Mesothelial cell of epicardium (in vitro differentiated cells): ENCODE measurements around the gene SALL1. TPM values are rescaled to one million over a fixed set of nuclear protein-coding genes. Genes with fewer than 3 reads are reported as not detected.

Experiments used
- DNase-seq, 2 experiments: peaks; one replicate each; pipeline ENCODE4 v3.0.0; 2021; ENCODE audit warnings: low spot score in 2 of 2; ENCODE audit not compliant: unreplicated experiment in 2 of 2
- H3K27ac Mint-ChIP-seq: 2 replicates; pipeline ENCODE4 v1.8.0; 2021; ENCODE audit warnings: mixed read lengths
- H3K27me3 Mint-ChIP-seq: 2 replicates; pipeline ENCODE4 v1.8.0; 2021; ENCODE audit warnings: low read depth, mixed read lengths
- H3K36me3 Mint-ChIP-seq: 2 replicates; pipeline ENCODE4 v1.8.0; 2021; ENCODE audit warnings: mixed read lengths
- H3K4me1 Mint-ChIP-seq: 2 replicates; pipeline ENCODE4 v1.8.0; 2021; ENCODE audit warnings: mixed read lengths
- H3K4me3 Mint-ChIP-seq: 2 replicates; pipeline ENCODE4 v1.8.0; 2021; ENCODE audit warnings: mild to moderate bottlenecking, moderate library complexity, mixed read lengths
- H3K9me3 Mint-ChIP-seq: 2 replicates; pipeline ENCODE4 v1.8.0; 2021; ENCODE audit warnings: mixed read lengths
- total RNA-seq: library from RNA; stranded (reverse); gene quantifications from 3 replicates; pipeline ENCODE4 v1.2.1, GENCODE V29; 2021
- TF ChIP-seq, protein P1 (sequence below): fragments of 200-600 bp; sonication (generic); IDR thresholded peaks from one replicate; pipeline ENCODE4 v1.5.0; 2021; ENCODE audit warnings: antibody characterized with exemption; ENCODE audit not compliant: unreplicated experiment

Gene SALL1
- total RNA-seq, 1 donor from 2014 or later: 1.1 TPM

DNA sequence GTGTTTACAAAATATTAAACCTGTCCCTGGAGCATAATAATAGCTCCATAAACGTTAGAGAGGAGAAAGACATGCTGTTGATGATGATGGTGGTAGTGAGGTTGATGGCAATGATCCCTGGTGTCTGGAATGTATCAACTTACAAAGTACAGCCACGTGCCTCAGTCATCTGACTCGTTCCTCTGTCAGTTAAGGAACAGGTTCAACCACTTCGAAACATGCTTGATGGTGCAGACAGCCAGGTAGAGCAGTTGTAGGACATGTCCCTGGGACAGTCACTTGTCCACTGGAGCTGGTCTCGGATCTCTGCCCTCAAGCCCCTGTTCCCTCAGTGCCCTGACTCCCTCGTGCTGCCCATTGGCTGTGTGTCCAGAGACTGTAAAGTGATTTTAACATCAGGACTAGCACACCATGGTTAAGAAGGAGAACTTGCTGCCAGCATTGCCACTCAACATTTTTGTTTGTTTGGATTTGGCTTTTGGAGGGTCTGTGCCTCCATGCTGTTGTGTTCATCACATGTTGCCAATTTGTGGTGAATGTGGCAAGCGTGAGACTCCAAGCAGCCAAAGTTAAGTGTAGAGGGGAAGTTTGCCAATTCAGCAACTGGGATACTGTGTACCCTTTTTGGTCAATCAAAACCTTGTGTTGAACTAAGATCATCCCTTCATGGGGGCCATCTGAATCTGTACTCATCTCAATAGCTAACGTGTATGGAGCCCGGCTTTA lies 16.3 kb upstream of the SALL1 start:
- peaks cover 80% of the 10 kb centered on the region for H3K27me3 Mint-ChIP-seq
- H3K4me1 Mint-ChIP-seq: no peaks in the 10 kb centered on the region

DNA sequence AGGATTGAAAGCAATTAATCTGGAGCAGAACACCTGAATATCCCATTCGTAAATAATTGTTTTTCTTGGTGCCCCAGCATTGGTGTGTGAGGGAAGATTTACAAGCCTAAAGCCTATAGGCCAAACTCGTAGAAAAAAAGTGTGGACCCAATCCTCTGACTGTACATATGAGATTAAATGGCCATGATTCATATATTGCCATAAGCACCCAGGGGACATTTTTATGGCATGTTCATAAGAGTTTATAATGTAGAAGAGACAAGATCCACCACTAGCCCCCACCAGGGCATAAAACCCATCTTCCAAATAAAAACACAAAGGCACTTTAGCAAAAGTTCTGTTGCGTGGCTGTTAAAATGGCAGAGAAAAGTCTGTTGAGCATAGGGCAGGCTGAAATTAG lies 15.5 kb upstream of the SALL1 start:
- TF ChIP-seq, protein P1, sequence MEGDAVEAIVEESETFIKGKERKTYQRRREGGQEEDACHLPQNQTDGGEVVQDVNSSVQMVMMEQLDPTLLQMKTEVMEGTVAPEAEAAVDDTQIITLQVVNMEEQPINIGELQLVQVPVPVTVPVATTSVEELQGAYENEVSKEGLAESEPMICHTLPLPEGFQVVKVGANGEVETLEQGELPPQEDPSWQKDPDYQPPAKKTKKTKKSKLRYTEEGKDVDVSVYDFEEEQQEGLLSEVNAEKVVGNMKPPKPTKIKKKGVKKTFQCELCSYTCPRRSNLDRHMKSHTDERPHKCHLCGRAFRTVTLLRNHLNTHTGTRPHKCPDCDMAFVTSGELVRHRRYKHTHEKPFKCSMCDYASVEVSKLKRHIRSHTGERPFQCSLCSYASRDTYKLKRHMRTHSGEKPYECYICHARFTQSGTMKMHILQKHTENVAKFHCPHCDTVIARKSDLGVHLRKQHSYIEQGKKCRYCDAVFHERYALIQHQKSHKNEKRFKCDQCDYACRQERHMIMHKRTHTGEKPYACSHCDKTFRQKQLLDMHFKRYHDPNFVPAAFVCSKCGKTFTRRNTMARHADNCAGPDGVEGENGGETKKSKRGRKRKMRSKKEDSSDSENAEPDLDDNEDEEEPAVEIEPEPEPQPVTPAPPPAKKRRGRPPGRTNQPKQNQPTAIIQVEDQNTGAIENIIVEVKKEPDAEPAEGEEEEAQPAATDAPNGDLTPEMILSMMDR: no peak
- Mint-ChIP-seq H3K27me3 (peaks cover 82% of the 10 kb centered on the region), H3K4me3 (no peak overlapping the region), H3K9me3 (peaks cover 5% of the 10 kb centered on the region), H3K27ac (no peak overlapping the region), H3K36me3 (no peaks in the 10 kb centered on the region), H3K4me1 (peaks cover under 1% of the 10 kb centered on the region)
- DNase-seq: no peak

More for the DNA sequence above, 16.3 kb upstream of the SALL1 start:
- Mint-ChIP-seq H3K4me3 (no peak overlapping the region), H3K9me3 (peaks cover 5% of the 10 kb centered on the region), H3K36me3 (no peaks in the 10 kb centered on the region), H3K27ac (no peak overlapping the region)
- DNase-seq: no peak
- TF ChIP-seq, protein P1: no peak

DNA sequence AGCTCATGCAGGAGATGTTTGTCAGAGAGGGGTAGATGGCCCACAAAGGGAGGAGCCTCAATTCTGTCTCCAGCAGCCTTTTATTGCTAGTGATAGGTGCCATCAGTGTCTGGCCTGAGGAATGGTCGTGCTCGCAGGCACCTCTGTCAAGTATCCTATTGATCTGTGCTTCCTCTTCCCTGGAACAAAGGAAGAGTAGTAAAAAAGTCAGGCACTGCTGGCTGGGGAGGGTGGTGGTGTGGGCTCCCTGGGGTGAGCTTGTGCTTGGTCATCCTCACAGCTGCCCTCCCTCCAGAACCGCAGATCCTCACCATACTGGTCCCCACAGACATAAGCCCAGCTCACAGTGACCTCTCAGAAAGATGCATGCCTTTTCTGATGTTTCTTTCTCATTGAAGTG lies 15.0 kb upstream of the SALL1 start:
- Mint-ChIP-seq H3K27ac (no peak overlapping the region), H3K4me3 (no peak overlapping the region), H3K36me3 (no peaks in the 10 kb centered on the region), H3K4me1 (peaks cover 5% of the 10 kb centered on the region), H3K9me3 (peaks cover 5% of the 10 kb centered on the region), H3K27me3 (peaks cover 82% of the 10 kb centered on the region)
- TF ChIP-seq, protein P1: no peak
- no peak for DNase-seq

DNA sequence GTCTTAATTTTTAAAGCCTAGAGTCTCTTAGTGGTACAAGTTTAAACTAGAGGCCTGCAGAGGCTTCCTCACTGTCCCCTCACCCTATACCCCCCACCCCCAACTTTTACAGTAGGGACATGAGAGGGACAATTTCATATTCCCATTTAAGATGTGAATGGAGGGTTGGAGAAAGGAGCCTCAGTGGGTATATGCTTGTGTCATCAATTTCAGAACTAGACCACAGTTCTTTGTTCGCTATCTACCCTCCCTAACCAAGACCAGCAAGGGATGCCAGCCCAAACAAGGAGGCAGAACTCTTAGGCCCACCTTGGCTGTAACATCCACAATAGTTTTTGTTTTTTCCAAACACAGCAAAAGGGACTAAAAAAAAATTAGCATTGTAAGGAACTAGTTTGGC lies 14.0 kb upstream of the SALL1 start:
- H3K27ac Mint-ChIP-seq: no peak overlapping the region
- DNase-seq: no peak
- H3K9me3 Mint-ChIP-seq: no peaks in the 10 kb centered on the region
- TF ChIP-seq, protein P1: no peak
- no peak overlapping the region for H3K4me3 Mint-ChIP-seq
- peaks cover 83% of the 10 kb centered on the region for H3K27me3 Mint-ChIP-seq
- H3K36me3 Mint-ChIP-seq: no peaks in the 10 kb centered on the region
- H3K4me1 Mint-ChIP-seq: peaks cover 5% of the 10 kb centered on the region

DNA sequence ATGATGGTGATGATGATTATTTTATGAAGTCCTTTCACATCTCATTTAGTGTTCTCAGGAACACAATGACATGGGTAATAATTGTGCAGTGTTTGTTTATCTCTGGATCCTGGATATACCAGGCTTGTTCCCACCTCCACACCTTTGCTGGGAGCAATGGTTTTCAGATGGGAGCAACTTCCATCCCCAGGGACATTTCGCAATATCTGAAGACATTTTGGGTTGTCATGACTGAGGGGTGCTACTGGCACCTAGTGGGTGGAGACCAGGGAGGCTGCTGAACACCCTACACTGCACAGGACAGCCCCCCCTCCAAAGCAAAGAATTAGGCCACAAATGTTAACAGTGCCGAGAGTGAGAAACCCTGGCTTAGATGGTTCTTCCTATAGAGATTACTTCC lies 13.5 kb upstream of the SALL1 start:
- peaks cover 83% of the 10 kb centered on the region for H3K27me3 Mint-ChIP-seq
- no peak overlapping the region for H3K27ac Mint-ChIP-seq
- DNase-seq: no peak
- no peaks in the 10 kb centered on the region for H3K9me3 Mint-ChIP-seq
- H3K4me1 Mint-ChIP-seq: peaks cover 5% of the 10 kb centered on the region
- no peak overlapping the region for H3K4me3 Mint-ChIP-seq
- TF ChIP-seq, protein P1: no peak
- no peaks in the 10 kb centered on the region for H3K36me3 Mint-ChIP-seq
